Epithelial cell of esophagus (primary cell): ENCODE data around the gene NEMP2.

ENCODE experiments used
- DNase-seq: peaks from one replicate; pipeline ENCODE4 v3.0.0; 2010; ENCODE audit warnings: low read depth
- H3K4me3 ChIP-seq: 2 replicates; pipeline ENCODE4 v1.5.1; 2011; ENCODE audit warnings: mild to moderate bottlenecking, low read length, control low read depth
- CTCF ChIP-seq: IDR thresholded peaks from 2 replicates; pipeline ENCODE4 v1.5.1; 2011; ENCODE audit warnings: low read depth, mild to moderate bottlenecking, low read length, control low read depth, inconsistent platforms; ENCODE audit not compliant: insufficient read depth; ENCODE audit errors: missing control alignments

Gene NEMP2

GRCh38 chr2:190533968-190534309 lies 583 bp downstream of the NEMP2 start:
- H3K4me3 ChIP-seq = peak overlapping the region; percentile 71
- DNase-seq = no peak
- TF ChIP-seq CTCF = no peak

GRCh38 chr2:190533175-190533967 lies 1.2 kb downstream of the NEMP2 start:
- peak overlapping the region; percentile 71 for H3K4me3 ChIP-seq
- no peak for TF ChIP-seq CTCF
- no peak for DNase-seq

GRCh38 chr2:190532581-190532980 lies 1.9 kb downstream of the NEMP2 start:
- no peak for DNase-seq
- H3K4me3 ChIP-seq = no peak overlapping the region
- no peak for TF ChIP-seq CTCF

- DNase-seq = peak; percentile 36
- TF ChIP-seq CTCF = no peak
- no peak overlapping the region for H3K4me3 ChIP-seq
These were observed 4.1 kb downstream of the NEMP2 start for GRCh38 chr2:190530248-190530900.

- no peak for TF ChIP-seq CTCF
- no peak for DNase-seq
- H3K4me3 ChIP-seq = no peak overlapping the region
These were observed 4.9 kb downstream of the NEMP2 start for GRCh38 chr2:190529486-190530247.

GRCh38 chr2:190528521-190529001 lies 6.0 kb downstream of the NEMP2 start:
- no peak overlapping the region for H3K4me3 ChIP-seq
- DNase-seq = peak; percentile 41
- TF ChIP-seq CTCF = no peak
